ENCODE results near the gene CPSF4L. TPM values are rescaled to one million over a fixed set of nuclear protein-coding genes. Genes with fewer than 3 reads are reported as not detected.

The CPSF4L gene
- total and polyA plus RNA-seq, 2 of the 13 experiments (the other 11 are each of a cell fraction or from before 2014, with no cell fraction given), result 0.73 to 1.6 TPM

DNA sequence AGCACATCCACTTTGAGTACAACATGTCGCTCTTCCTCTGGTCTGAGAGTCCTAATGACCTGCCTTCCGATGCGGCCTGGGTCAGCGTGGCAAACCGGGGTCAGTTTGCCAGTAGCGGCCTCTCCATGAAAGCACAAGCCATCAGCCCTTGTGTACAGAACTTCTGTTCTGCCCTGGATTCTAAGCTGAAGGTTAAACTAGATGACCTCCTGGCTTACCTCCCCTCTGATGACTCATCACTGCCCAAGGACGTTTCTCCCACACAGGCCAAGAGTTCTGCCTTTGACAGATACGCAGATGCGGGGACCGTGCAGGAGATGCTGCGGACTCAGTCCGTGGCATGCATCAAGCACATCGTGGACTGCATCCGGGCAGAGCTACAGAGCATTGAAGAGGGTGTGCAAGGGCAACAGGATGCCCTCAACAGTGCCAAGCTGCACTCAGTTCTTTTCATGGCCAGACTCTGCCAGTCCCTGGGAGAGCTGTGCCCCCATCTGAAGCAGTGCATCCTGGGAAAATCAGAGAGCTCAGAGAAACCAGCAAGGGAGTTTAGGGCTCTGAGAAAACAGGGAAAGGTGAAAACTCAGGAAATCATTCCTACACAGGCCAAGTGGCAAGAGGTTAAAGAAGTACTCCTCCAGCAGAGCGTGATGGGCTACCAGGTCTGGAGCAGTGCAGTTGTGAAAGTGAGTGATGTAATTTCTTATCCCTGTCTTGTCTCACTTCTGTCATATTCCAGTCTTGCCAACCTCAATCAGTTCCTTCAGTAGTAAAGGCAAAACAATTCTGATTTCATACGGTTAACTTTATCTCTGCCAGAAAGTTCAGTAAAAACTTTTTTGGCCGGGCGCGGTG is 60.2 kb downstream of the CPSF4L start (continued):
- TF ChIP-seq IRF9 (CRISPR knock-in tag; IDR thresholded peaks at IDR 0.05; ENCODE audit: borderline replicate concordance) (peak; percentile 78), HOXA3 (CRISPR knock-in tag; IDR thresholded peaks at IDR 0.05) (peak; percentile 93), ZNF24 (IDR thresholded peaks at IDR 0.05) (no peak), AHDC1 (CRISPR knock-in tag; IDR thresholded peaks at IDR 0.05; ENCODE audit: borderline replicate concordance) (peak; percentile 96), ZNF337 (CRISPR knock-in tag; IDR thresholded peaks at IDR 0.05; ENCODE audit: borderline replicate concordance, low read depth) (peak; percentile 81; the same call in 1 of the 2 replicates), ZNF260 (CRISPR knock-in tag; IDR thresholded peaks at IDR 0.05; ENCODE audit: borderline replicate concordance, low read depth) (no peak), ZNF256 (CRISPR knock-in tag; conservative IDR thresholded peaks at IDR 0.05) (0 out of 2 replicates have a peak, but pooled peaks have one; percentile 22), NCOA2 (CRISPR knock-in tag; IDR thresholded peaks at IDR 0.05) (peak; percentile 90), TBX3 (IDR thresholded peaks at IDR 0.05; ENCODE audit: borderline replicate concordance) (no peak), FIP1L1 (IDR thresholded peaks at IDR 0.05; ENCODE audit: borderline replicate concordance, insufficient read depth, low read depth, low read length) (no peak), ZNF121 (CRISPR knock-in tag; IDR thresholded peaks at IDR 0.05) (peak; percentile 94), ZNF713 (CRISPR knock-in tag; IDR thresholded peaks at IDR 0.05) (0 out of 2 replicates have a peak, but pooled peaks have one; percentile 81), ZNF10 (CRISPR knock-in tag; IDR thresholded peaks at IDR 0.05; ENCODE audit: borderline replicate concordance, low read depth) (no peak), E2F2 (CRISPR knock-in tag; IDR thresholded peaks at IDR 0.05; ENCODE audit: borderline replicate concordance) (no peak), NRL (CRISPR knock-in tag; IDR thresholded peaks at IDR 0.05; ENCODE audit: borderline replicate concordance) (peak; percentile 89; the same call in 1 of the 2 replicates), ARID2 (CRISPR knock-in tag; IDR thresholded peaks at IDR 0.05; ENCODE audit: borderline replicate concordance) (no peak)
- TF ChIP-seq, protein P1, sequence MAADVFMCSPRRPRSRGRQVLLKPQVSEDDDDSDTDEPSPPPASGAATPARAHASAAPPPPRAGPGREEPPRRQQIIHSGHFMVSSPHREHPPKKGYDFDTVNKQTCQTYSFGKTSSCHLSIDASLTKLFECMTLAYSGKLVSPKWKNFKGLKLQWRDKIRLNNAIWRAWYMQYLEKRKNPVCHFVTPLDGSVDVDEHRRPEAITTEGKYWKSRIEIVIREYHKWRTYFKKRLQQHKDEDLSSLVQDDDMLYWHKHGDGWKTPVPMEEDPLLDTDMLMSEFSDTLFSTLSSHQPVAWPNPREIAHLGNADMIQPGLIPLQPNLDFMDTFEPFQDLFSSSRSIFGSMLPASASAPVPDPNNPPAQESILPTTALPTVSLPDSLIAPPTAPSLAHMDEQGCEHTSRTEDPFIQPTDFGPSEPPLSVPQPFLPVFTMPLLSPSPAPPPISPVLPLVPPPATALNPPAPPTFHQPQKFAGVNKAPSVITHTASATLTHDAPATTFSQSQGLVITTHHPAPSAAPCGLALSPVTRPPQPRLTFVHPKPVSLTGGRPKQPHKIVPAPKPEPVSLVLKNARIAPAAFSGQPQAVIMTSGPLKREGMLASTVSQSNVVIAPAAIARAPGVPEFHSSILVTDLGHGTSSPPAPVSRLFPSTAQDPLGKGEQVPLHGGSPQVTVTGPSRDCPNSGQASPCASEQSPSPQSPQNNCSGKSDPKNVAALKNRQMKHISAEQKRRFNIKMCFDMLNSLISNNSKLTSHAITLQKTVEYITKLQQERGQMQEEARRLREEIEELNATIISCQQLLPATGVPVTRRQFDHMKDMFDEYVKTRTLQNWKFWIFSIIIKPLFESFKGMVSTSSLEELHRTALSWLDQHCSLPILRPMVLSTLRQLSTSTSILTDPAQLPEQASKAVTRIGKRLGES (CRISPR knock-in tag; IDR thresholded peaks at IDR 0.05; ENCODE audit: borderline replicate concordance), result no peak

Measured in HepG2 (cell line).